NCI-H2081 treated with DMSO at 0.1 percent for 48 hours (cell line): ENCODE data around the gene TEKT3.

ENCODE experiments used
- DNase-seq: peaks from one replicate; lab custom pipeline; 2025; lab: John Stamatoyannopoulos, UW

The TEKT3 gene

GRCh38 chr17:15341385-15341849, at the start of gene TEKT3:
Gene TEKT3, minus strand, starts transcription at chr17:15341597. Its CDS starts 10,012 bp downstream, at chr17:15331585.
- DNase-seq: no peak

GRCh38 chr17:15388356-15389041, 47.1 kb upstream of the TEKT3 start:
- DNase-seq: no peak

GRCh38 chr17:15386083-15386482, 44.7 kb upstream of the TEKT3 start:
- DNase-seq: no peak

GRCh38 chr17:15385305-15385704, 43.9 kb upstream of the TEKT3 start:
- no peak for DNase-seq

GRCh38 chr17:15384142-15384787, 42.9 kb upstream of the TEKT3 start:
- no peak for DNase-seq

GRCh38 chr17:15382914-15383313, 41.5 kb upstream of the TEKT3 start:
- no peak for DNase-seq

- no peak for DNase-seq
These were observed 40.3 kb upstream of the TEKT3 start for GRCh38 chr17:15381707-15382106.

GRCh38 chr17:15380446-15380845, 39.0 kb upstream of the TEKT3 start:
- DNase-seq: no peak

GRCh38 chr17:15379659-15380058, 38.3 kb upstream of the TEKT3 start:
- no peak for DNase-seq

GRCh38 chr17:15378243-15378642, 36.8 kb upstream of the TEKT3 start:
- DNase-seq: no peak

- no peak for DNase-seq
These were observed 36.2 kb upstream of the TEKT3 start for GRCh38 chr17:15377616-15378015.

- no peak for DNase-seq
These were observed 35.8 kb upstream of the TEKT3 start for GRCh38 chr17:15377200-15377599.

GRCh38 chr17:15371376-15372130, 30.2 kb upstream of the TEKT3 start:
- DNase-seq: no peak

GRCh38 chr17:15368600-15368999, 27.2 kb upstream of the TEKT3 start:
- no peak for DNase-seq

GRCh38 chr17:15366026-15366425, 24.6 kb upstream of the TEKT3 start:
- DNase-seq: no peak

GRCh38 chr17:15364615-15365014, 23.2 kb upstream of the TEKT3 start:
- DNase-seq: no peak

- no peak for DNase-seq
These were observed 22.3 kb upstream of the TEKT3 start for GRCh38 chr17:15363702-15364101.

- no peak for DNase-seq
These were observed 20.2 kb upstream of the TEKT3 start for GRCh38 chr17:15361592-15361991.

GRCh38 chr17:15361151-15361550, 19.8 kb upstream of the TEKT3 start:
- no peak for DNase-seq

- DNase-seq: no peak
These were observed 12.9 kb upstream of the TEKT3 start for GRCh38 chr17:15354256-15354655.

- DNase-seq: no peak
These were observed 10.5 kb upstream of the TEKT3 start for GRCh38 chr17:15351925-15352324.

GRCh38 chr17:15351478-15351840, 10.1 kb upstream of the TEKT3 start:
- DNase-seq: no peak
